A673 (cell line): ENCODE data around the gene SLMAP. TPM values are rescaled to one million over a fixed set of nuclear protein-coding genes. Genes with fewer than 3 reads are reported as not detected.

Source experiments
- BruUV-seq: library from RNA; stranded (reverse); fragments of 400-500 nt; replicated peaks from 2 replicates; lab custom pipeline; 2021; lab: Mats Ljungman, UMichigan
- CTCF ChIA-PET: fragments of 300-600 bp; sonication (Branson Sonifier 250); formaldehyde crosslinking; loops from one replicate; lab custom pipeline; 2022; ENCODE audit warnings: antibody characterized with exemption; lab: Charles Lee
- POLR2A ChIA-PET: fragments of 300-600 bp; sonication (Branson Sonifier 250); formaldehyde crosslinking; loops from one replicate; lab custom pipeline; 2022; ENCODE audit warnings: antibody characterized with exemption; ENCODE audit not compliant: low non-redundant PET; lab: Charles Lee
- DNase-seq: peaks from one replicate; pipeline ENCODE4 v3.0.0-alpha.2; 2015; ENCODE audit warnings: low spot score
- H3K27ac ChIP-seq: fragments of 200-600 bp; sonication (generic); 2 replicates; pipeline ENCODE4 v1.5.1; 2016; ENCODE audit warnings: mixed run types, low read depth, mild to moderate bottlenecking, mixed read lengths, antibody characterized with exemption, low read length; ENCODE audit not compliant: poor library complexity, severe bottlenecking
- H3K27me3 ChIP-seq: fragments of 200-600 bp; sonication (generic); replicated peaks from 2 replicates; pipeline ENCODE4 v1.6.1; 2017; ENCODE audit warnings: mixed run types, low read depth, mild to moderate bottlenecking, mixed read lengths, antibody characterized with exemption, low read length; ENCODE audit not compliant: insufficient read depth, poor library complexity
- H3K36me3 ChIP-seq: fragments of 200-600 bp; sonication (generic); 2 replicates; pipeline ENCODE4 v1.6.1; 2016; ENCODE audit warnings: mixed run types, mild to moderate bottlenecking, mixed read lengths, antibody characterized with exemption, low read length; ENCODE audit not compliant: insufficient read depth, poor library complexity, severe bottlenecking
- H3K4me1 ChIP-seq: fragments of 200-600 bp; sonication (generic); 2 replicates; pipeline ENCODE4 v1.6.1; 2017; ENCODE audit warnings: mixed run types, mild to moderate bottlenecking, mixed read lengths, antibody characterized with exemption, low read length; ENCODE audit not compliant: insufficient read depth, poor library complexity, severe bottlenecking
- H3K4me3 ChIP-seq: fragments of 200-600 bp; sonication (generic); 2 replicates; pipeline ENCODE4 v1.5.1; 2016; ENCODE audit warnings: low read depth, mixed run types, mild to moderate bottlenecking, mixed read lengths, low read length; ENCODE audit not compliant: poor library complexity, severe bottlenecking
- H3K9me3 ChIP-seq: fragments of 200-600 bp; sonication (generic); 2 replicates; pipeline ENCODE4 v1.6.1; 2016; ENCODE audit warnings: mixed run types, low read depth, mild to moderate bottlenecking, mixed read lengths, antibody characterized with exemption, low read length; ENCODE audit not compliant: poor library complexity, severe bottlenecking
- EZH2 ChIP-seq: fragments of 200-600 bp; sonication (generic); IDR thresholded peaks from 2 replicates; pipeline ENCODE4 v1.6.1; 2017; ENCODE audit warnings: borderline replicate concordance, low read depth, mild to moderate bottlenecking, mixed read lengths, antibody characterized with exemption, low read length; ENCODE audit not compliant: poor library complexity, severe bottlenecking
- intact Hi-C: fragments of 100-400 bp; cut with micrococcal nuclease; formaldehyde crosslinking; loops from one replicate; pipeline ENCODE4 v1.10.0; 2022; ENCODE audit not compliant: unreplicated experiment
- total RNA-seq: library from RNA; stranded (reverse); gene quantifications from 2 replicates; pipeline ENCODE4 v1.2.3, GENCODE V29; 2021
- TF ChIP-seq, protein P1 (sequence below): fragments of 300-800, 200-600 bp; sonication (generic); conservative IDR thresholded peaks from 2 replicates; pipeline ENCODE4 v1.5.1; 2017; ENCODE audit warnings: low read depth, mild to moderate bottlenecking, antibody characterized with exemption, low read length, moderate library complexity, mixed read lengths

SLMAP gene
- total RNA-seq, 1 experiment from 2014 or later: 32.4 TPM

DNA sequence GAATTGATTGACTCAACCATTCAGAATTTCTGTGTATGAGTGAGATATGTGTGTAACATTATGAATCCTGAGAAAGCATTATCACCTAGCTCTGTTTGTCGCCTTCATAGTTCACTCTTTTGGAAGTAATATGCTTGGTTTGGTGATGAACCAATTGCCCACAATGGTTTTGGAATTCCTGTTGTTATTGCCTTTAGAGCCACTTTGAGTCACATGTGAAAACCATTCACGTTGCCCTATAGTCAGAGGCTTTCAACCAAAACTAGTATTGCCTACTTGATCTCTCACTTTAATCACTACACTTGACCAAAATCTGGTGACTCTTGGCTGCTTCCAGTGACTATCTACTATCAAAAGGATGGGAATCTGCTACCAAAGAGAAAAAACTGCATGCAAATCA is 173.9 kb downstream of the SLMAP start:
- no peak for DNase-seq
- TF ChIP-seq, protein P1, sequence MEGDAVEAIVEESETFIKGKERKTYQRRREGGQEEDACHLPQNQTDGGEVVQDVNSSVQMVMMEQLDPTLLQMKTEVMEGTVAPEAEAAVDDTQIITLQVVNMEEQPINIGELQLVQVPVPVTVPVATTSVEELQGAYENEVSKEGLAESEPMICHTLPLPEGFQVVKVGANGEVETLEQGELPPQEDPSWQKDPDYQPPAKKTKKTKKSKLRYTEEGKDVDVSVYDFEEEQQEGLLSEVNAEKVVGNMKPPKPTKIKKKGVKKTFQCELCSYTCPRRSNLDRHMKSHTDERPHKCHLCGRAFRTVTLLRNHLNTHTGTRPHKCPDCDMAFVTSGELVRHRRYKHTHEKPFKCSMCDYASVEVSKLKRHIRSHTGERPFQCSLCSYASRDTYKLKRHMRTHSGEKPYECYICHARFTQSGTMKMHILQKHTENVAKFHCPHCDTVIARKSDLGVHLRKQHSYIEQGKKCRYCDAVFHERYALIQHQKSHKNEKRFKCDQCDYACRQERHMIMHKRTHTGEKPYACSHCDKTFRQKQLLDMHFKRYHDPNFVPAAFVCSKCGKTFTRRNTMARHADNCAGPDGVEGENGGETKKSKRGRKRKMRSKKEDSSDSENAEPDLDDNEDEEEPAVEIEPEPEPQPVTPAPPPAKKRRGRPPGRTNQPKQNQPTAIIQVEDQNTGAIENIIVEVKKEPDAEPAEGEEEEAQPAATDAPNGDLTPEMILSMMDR: no peak
- intact Hi-C loops: no loop called here
- Histone ChIP-seq H3K9me3 (no peaks in the 10 kb centered on the region), H3K4me3 (no peak overlapping the region), H3K36me3 (no peaks in the 10 kb centered on the region), H3K27me3 (no peaks in the 10 kb centered on the region), H3K27ac (no peak overlapping the region), H3K4me1 (no peaks in the 10 kb centered on the region)
- BruUV-seq: no TSS peak
- CTCF ChIA-PET: no interaction called here
- POLR2A ChIA-PET: no interaction called here

DNA sequence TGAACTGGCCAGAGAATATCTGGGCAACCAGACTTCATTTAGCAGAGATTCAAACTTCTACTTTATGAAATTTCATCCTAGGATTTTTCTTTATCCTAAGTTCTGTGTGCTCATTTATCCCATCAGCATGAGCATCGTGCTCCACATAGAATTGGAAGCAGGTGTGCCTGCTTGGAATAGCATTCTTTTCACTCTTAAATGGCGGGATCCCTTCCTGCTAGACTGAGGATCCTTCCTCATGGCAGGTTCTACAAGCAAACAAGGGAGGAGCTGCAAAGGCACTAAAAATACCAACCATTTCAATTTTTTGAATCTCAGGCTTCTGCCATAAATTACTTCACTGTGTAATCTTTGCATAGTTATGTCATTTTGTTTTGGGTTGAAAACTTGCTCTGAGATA is 177.5 kb downstream of the SLMAP start:
- no peak overlapping the region for H3K27ac ChIP-seq
- POLR2A ChIA-PET: no interaction called here
- no peak overlapping the region for H3K4me3 ChIP-seq
- H3K9me3 ChIP-seq: no peaks in the 10 kb centered on the region
- BruUV-seq: no TSS peak
- no peak for TF ChIP-seq EZH2
- TF ChIP-seq, protein P1: no peak
- H3K4me1 ChIP-seq: no peaks in the 10 kb centered on the region
- no peak for DNase-seq
- intact Hi-C loops: no loop called here
- H3K27me3 ChIP-seq: no peaks in the 10 kb centered on the region
- CTCF ChIA-PET: no interaction called here
- H3K36me3 ChIP-seq: no peaks in the 10 kb centered on the region

DNA sequence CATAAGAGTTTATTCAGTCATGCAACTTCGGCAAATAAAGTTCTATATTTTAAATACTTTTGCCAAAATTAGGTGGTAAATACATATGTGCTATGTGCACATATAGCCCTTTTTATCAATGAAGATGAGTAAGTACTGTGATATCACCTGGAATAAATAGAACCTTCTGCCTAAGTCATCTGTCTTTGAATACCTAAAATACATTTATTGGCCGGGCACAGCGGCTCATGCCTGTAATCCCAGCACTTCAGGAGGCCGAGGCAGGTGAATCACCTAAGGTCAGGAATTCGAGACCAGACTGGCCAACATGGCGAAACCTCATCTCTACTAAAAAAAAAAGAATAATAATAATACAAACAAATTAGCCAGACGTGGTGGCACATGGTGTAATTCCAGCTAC is 178.3 kb downstream of the SLMAP start:
- intact Hi-C loops: no loop called here
- Histone ChIP-seq H3K27ac (no peak overlapping the region), H3K4me3 (no peak overlapping the region), H3K4me1 (no peaks in the 10 kb centered on the region), H3K27me3 (no peaks in the 10 kb centered on the region), H3K9me3 (no peaks in the 10 kb centered on the region), H3K36me3 (no peaks in the 10 kb centered on the region)
- POLR2A ChIA-PET: no interaction called here
- CTCF ChIA-PET: no interaction called here
- no TSS peak for BruUV-seq
- TF ChIP-seq EZH2: no peak
- DNase-seq: no peak

DNA sequence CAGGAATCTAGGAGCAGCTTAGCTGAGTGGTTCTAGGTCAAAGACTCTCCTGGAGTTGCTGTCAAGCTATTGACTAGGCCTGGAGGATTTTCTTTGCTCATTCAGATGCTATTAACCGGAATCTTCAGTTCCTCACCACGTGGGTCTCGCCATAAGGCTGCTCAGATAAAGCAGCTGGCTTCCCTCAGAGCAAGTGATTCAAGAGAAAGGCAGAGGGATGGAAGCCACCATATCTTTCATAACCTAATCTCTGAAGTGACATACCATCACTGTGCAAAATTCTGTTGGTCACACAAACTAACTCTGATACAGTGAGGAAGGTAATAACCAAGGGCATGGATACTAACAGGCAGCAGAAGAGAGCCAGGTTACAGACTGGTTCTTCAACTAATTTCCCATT is 179.4 kb downstream of the SLMAP start:
- no peak overlapping the region for H3K4me3 ChIP-seq
- POLR2A ChIA-PET: no interaction called here
- H3K27ac ChIP-seq: no peak overlapping the region
- no peaks in the 10 kb centered on the region for H3K9me3 ChIP-seq
- no peak for TF ChIP-seq EZH2
- TF ChIP-seq, protein P1: no peak
- no peaks in the 10 kb centered on the region for H3K27me3 ChIP-seq
- CTCF ChIA-PET: no interaction called here
- H3K36me3 ChIP-seq: no peaks in the 10 kb centered on the region
- intact Hi-C loops: no loop called here
- BruUV-seq: no TSS peak
- no peaks in the 10 kb centered on the region for H3K4me1 ChIP-seq
- no peak for DNase-seq
